ENCODE data around the gene APOBEC3G. TPM values are rescaled to one million over a fixed set of nuclear protein-coding genes. Genes with fewer than 3 reads are reported as not detected.

The APOBEC3G gene
- polyA plus RNA-seq, 3 donors: 33.3 to 73.6 (median 64.5) TPM

- TF ChIP-seq, protein P1, sequence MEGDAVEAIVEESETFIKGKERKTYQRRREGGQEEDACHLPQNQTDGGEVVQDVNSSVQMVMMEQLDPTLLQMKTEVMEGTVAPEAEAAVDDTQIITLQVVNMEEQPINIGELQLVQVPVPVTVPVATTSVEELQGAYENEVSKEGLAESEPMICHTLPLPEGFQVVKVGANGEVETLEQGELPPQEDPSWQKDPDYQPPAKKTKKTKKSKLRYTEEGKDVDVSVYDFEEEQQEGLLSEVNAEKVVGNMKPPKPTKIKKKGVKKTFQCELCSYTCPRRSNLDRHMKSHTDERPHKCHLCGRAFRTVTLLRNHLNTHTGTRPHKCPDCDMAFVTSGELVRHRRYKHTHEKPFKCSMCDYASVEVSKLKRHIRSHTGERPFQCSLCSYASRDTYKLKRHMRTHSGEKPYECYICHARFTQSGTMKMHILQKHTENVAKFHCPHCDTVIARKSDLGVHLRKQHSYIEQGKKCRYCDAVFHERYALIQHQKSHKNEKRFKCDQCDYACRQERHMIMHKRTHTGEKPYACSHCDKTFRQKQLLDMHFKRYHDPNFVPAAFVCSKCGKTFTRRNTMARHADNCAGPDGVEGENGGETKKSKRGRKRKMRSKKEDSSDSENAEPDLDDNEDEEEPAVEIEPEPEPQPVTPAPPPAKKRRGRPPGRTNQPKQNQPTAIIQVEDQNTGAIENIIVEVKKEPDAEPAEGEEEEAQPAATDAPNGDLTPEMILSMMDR (IDR thresholded peaks at IDR 0.05): peak; percentile 58
- H3K27ac Mint-ChIP-seq: no peak overlapping the region
- no peak overlapping the region for H3K4me2 ChIP-seq (replicated peaks; ENCODE audit: extremely low read depth, low read length, poor library complexity, severe bottlenecking)
- intact Hi-C loops (cut with micrococcal nuclease): no loop called here
- peaks cover 8% of the 10 kb centered on the region for H3K4me1 Mint-ChIP-seq
- no peaks in the 10 kb centered on the region for H3K36me3 ChIP-seq (replicated peaks in 1 of 2; ENCODE audit: control insufficient read depth in 1 of 2, insufficient read depth in 2 of 2, low read length in 2 of 2)
- H3K9ac ChIP-seq (ENCODE audit: insufficient read depth, low read length, poor library complexity, severe bottlenecking): no peak overlapping the region
- no peak overlapping the region for H2AFZ ChIP-seq (ENCODE audit: insufficient read depth, low read depth, low read length, poor library complexity, severe bottlenecking)
- peaks cover 9 to 12% of the 10 kb centered on the region in 2 donors for H3K4me1 ChIP-seq (ENCODE audit: control insufficient read depth in 1 of 2, insufficient read depth in 2 of 2, low read length in 2 of 2)
- H3K79me2 ChIP-seq (ENCODE audit: insufficient read depth, low read length): no peaks in the 10 kb centered on the region
- no peaks in the 10 kb centered on the region for H3K9me3 Mint-ChIP-seq
- no peaks in the 10 kb centered on the region for H3K9me3 ChIP-seq (replicated peaks in 1 of 2; ENCODE audit: control insufficient read depth in 1 of 2, insufficient read depth in 1 of 2, low read length in 2 of 2)
- WGBS (ENCODE audit: insufficient coverage): 64% methylated on average over 7 of the region's 15 CpGs
- no peak overlapping the region for H3K4me3 Mint-ChIP-seq
- no peak overlapping the region for H3K27ac ChIP-seq (ENCODE audit: low read depth in 1 of 2, low read length in 2 of 2)
- peaks cover 3 to 10% (median 4%) of the 10 kb centered on the region in 3 donors for H3K27me3 Mint-ChIP-seq (ENCODE audit: low read depth in 3 of 3)
- DNase-seq: peak in 2 of 3 donors; percentile 11 to 27
- H3K4me3 ChIP-seq (replicated peaks in 1 of 3; ENCODE audit: low read depth in 2 of 3, low read length in 3 of 3): no peak overlapping the region
- H3K36me3 Mint-ChIP-seq: peaks cover 12 to 13% of the 10 kb centered on the region in 2 donors
- no peaks in the 10 kb centered on the region for H3K27me3 ChIP-seq (ENCODE audit: control insufficient read depth in 2 of 2, insufficient read depth in 2 of 2, low read length in 2 of 2)
- no peaks in the 10 kb centered on the region for H4K20me1 ChIP-seq (ENCODE audit: insufficient read depth, low read length)
These were observed 58.2 kb downstream of the APOBEC3G start for GRCh38 chr22:39135092-39135896.

DNA sequence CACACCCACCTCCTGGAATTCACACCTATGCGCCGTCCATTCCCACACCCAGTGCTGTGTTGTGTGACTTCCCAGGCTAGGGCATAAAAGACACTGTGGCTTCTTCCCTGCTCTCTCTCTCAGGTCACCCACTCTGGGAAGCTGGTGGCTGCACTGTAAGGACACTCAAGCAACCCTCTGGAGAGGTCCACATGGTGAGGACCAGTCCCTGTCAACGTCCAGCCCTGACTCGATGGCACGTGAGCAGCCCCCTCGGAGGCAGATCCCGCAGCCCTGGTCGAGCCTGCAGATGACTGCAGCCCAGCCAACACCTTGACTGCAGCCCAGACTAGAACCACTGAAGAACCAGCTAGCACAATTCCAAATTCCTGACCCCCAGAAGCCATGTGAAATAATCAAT is 59.2 kb downstream of the APOBEC3G start:
- Histone ChIP-seq H3K79me2 (ENCODE audit: insufficient read depth, low read length) (no peaks in the 10 kb centered on the region), H2AFZ (ENCODE audit: insufficient read depth, low read depth, low read length, poor library complexity, severe bottlenecking) (no peak overlapping the region), H3K27me3 (ENCODE audit: control insufficient read depth in 2 of 2, insufficient read depth in 2 of 2, low read length in 2 of 2) (no peaks in the 10 kb centered on the region), H3K9me3 (replicated peaks in 1 of 2; ENCODE audit: control insufficient read depth in 1 of 2, insufficient read depth in 1 of 2, low read length in 2 of 2) (no peaks in the 10 kb centered on the region), H3K27ac (ENCODE audit: low read depth in 1 of 2, low read length in 2 of 2) (no peak overlapping the region), H3K36me3 (replicated peaks in 1 of 2; ENCODE audit: control insufficient read depth in 1 of 2, insufficient read depth in 2 of 2, low read length in 2 of 2) (no peaks in the 10 kb centered on the region), H3K9ac (ENCODE audit: insufficient read depth, low read length, poor library complexity, severe bottlenecking) (no peak overlapping the region), H3K4me2 (replicated peaks; ENCODE audit: extremely low read depth, low read length, poor library complexity, severe bottlenecking) (no peak overlapping the region), H4K20me1 (ENCODE audit: insufficient read depth, low read length) (no peaks in the 10 kb centered on the region), H3K4me3 (replicated peaks in 1 of 3; ENCODE audit: low read depth in 2 of 3, low read length in 3 of 3) (no peak overlapping the region), H3K4me1 (ENCODE audit: control insufficient read depth in 1 of 2, insufficient read depth in 2 of 2, low read length in 2 of 2) (peaks cover 6 to 7% of the 10 kb centered on the region in 2 donors)
- Mint-ChIP-seq H3K9me3 (no peaks in the 10 kb centered on the region), H3K27me3 (ENCODE audit: low read depth in 3 of 3) (peaks cover 3 to 12% (median 4%) of the 10 kb centered on the region in 3 donors), H3K4me3 (no peak overlapping the region), H3K36me3 (peaks cover 13 to 14% of the 10 kb centered on the region in 2 donors), H3K4me1 (peaks cover 7% of the 10 kb centered on the region), H3K27ac (peak overlapping the region in 1 of 7 donors; percentile 5)
- 99% methylated on average over 8 of the region's 8 CpGs for WGBS (ENCODE audit: insufficient coverage)
- intact Hi-C loops (cut with micrococcal nuclease): no loop called here
- DNase-seq: no peak
- TF ChIP-seq, protein P1 (IDR thresholded peaks at IDR 0.05): no peak

Small RNA genes within 50 kb of the gene (small RNA-seq; reads per million reads assigned to genes)
- gene AL022318.2 (ENCODE audit: insufficient read length, low read depth) (not detected), gene COX5BP7 (ENCODE audit: insufficient read length, low read depth) (not detected)

Other genes starting within 250 kb of the APOBEC3G start
- gene NPTXR, start 233.2 kb upstream of the APOBEC3G start, polyA plus RNA-seq: under 1 TPM in 1 of 3 donors, not detected in 2; 0.04 TPM
- 10 to 100 TPM in 1 of 3 donors, 1 to 10 TPM in 2; 2.1 to 26.7 (median 5.0) TPM for gene CBX6, start 205.1 kb upstream of the APOBEC3G start, polyA plus RNA-seq
- 100 to 1,000 TPM; 233 to 845 (median 247) TPM for gene APOBEC3A, start 119.7 kb upstream of the APOBEC3G start, polyA plus RNA-seq
- gene APOBEC3B, start 94.9 kb upstream of the APOBEC3G start, polyA plus RNA-seq: 10 to 100 TPM in 2 of 3 donors, under 1 TPM in 1; 0.40 to 48.2 (median 12.6) TPM
- 10 to 100 TPM; 19.7 to 86.3 (median 69.4) TPM for gene APOBEC3C, start 63.0 kb upstream of the APOBEC3G start, polyA plus RNA-seq
- 1 to 10 TPM; 1.7 to 4.3 (median 2.0) TPM for gene APOBEC3D, start 56.1 kb upstream of the APOBEC3G start, polyA plus RNA-seq
- 1 to 10 TPM; 4.1 to 8.0 (median 4.4) TPM for gene APOBEC3F, start 36.4 kb upstream of the APOBEC3G start, polyA plus RNA-seq
- under 1 TPM in 1 of 3 donors, not detected in 2; 0.28 TPM for gene APOBEC3H, start 20.0 kb downstream of the APOBEC3G start, polyA plus RNA-seq
- gene CBX7, start 75.4 kb downstream of the APOBEC3G start, polyA plus RNA-seq: 10 to 100 TPM in 1 of 3 donors, 1 to 10 TPM in 2; 3.1 to 18.0 (median 4.0) TPM
- gene PDGFB, start 167.7 kb downstream of the APOBEC3G start, polyA plus RNA-seq: under 1 TPM in 1 of 3 donors, not detected in 2; 0.15 TPM
- gene RPL3, start 242.3 kb downstream of the APOBEC3G start, polyA plus RNA-seq: 1,000 to 10,000 TPM in 1 of 3 donors, 100 to 1,000 TPM in 2; 604 to 2,104 (median 698) TPM